GM21381 (cell line): ENCODE results near the gene ITGAX.
"Not testable (repeated sequence)": the region's sequence is repeated elsewhere in the genome, so short reads cannot be mapped to it uniquely, and the experiment has no call there.

Experiments
- ATAC-seq: cut with Tn5 transposase; IDR thresholded peaks from one replicate; pipeline ENCODE4 v1.9.1; 2021; ENCODE audit warnings: mild to moderate bottlenecking, moderate library complexity; ENCODE audit not compliant: unreplicated experiment

ITGAX gene

GRCh38 chr16:31354394-31355291 lies at the start of gene ITGAX:
TSS of gene ITGAX (plus strand) at chr16:31355176. CDS start at chr16:31355255, 79 bp downstream.
- peak; percentile 73 for ATAC-seq

GRCh38 chr16:31305219-31305618 lies 49.8 kb upstream of the ITGAX start:
- ATAC-seq: no peak

DNA sequence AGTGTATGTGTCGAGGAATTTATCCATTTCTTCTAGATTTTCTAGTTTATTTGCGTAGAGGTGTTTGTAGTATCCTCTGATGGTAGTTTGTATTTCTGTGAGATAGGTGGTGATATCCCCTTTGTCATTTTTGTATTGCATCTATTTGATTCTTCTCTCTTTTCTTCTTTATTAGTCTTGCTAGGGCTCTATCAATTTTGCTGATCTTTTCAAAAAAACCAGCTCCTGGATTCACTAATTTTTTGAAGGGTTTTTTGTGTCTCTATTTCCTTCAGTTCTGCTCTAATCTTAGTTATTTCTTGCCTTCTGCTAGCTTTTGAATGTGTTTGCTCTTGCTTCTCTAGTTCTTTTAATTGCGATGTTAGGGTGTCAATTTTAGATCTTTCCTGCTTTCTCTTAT lies 46.6 kb upstream of the ITGAX start:
- not testable (repeated sequence) for ATAC-seq

DNA sequence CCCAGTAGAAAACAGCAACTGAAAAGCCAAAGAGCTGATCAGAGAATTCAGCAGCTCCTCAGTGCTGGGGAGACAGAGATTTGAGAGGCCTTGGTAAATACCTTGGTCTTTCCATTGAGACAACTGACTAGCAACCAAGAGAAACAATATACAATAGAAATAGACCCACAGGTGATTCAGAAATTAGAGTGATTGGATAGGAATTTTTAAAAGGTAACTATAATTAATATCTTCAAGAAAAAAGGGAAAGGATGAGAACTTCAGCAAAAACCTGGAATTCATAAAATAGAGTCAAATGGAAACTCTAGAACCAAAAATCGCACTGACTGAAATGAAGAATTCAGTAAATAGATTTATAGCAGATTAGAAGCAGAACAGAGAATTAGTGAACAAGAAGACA lies 32.5 kb upstream of the ITGAX start:
- ATAC-seq: no peak

- ATAC-seq: no peak
Observed at GRCh38 chr16:31323959-31324629, 30.9 kb upstream of the ITGAX start.

GRCh38 chr16:31325171-31325570 lies 29.8 kb upstream of the ITGAX start:
- ATAC-seq: no peak

DNA sequence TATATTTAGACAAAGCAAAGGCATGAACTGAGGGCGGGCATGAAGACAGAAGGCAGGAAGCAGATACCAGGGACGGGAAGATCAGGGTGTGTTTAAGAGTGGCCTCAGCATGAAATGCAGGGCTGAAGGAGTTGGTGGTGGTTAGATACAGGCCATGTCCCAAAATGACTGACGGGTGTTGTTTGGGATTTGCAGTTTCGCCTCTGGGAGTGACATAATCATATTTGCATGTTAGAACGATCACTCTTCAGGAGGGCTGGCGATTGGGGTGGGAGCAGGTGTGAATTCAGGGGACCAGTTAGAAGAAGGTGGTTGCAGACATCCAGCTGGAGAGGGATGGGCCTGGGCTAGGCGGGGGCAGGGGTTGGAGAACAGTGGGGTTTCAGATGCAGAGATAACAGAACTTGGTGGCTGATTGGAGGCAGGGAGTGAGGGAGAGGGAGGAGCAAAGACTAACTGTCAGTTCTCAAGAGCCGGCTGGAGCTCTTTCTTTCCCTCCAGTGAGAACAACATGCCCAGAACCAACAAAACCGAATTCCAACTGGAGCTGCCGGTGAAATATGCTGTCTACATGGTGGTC lies 27.2 kb upstream of the ITGAX start:
- no peak for ATAC-seq

GRCh38 chr16:31328322-31329052 lies 26.5 kb upstream of the ITGAX start:
- ATAC-seq: no peak

DNA sequence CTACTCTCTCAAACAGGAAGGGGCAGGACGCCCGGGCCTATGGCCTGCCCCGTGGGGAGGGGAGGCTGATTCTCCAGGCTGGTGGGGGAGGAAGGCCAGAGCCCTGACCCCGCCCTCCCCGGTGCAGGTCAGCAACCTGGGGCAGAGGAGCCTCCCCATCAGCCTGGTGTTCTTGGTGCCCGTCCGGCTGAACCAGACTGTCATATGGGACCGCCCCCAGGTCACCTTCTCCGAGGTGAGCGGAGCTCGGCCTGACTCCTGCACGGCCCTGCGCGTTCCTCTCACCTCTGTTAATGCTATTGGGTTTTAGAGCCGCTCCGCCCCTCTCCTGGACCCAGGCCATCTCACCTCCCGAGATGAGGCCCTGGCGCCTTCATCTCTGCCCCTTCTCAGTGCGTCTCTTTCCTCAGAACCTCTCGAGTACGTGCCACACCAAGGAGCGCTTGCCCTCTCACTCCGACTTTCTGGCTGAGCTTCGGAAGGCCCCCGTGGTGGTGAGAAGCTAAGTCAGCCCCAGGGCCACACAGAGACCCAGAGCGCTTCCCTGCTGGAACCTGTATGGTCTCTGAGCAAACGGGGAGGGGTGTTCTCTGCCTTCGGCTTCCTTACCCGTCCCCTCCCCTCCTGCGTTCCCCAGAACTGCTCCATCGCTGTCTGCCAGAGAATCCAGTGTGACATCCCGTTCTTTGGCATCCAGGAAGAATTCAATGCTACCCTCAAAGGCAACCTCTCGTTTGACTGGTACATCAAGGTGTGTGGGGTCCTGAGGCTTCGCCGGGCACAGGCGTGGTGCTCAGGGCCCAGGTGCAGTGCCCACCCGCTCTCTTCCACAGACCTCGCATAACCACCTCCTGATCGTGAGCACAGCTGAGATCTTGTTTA lies 25.1 kb upstream of the ITGAX start:
- no peak for ATAC-seq

DNA sequence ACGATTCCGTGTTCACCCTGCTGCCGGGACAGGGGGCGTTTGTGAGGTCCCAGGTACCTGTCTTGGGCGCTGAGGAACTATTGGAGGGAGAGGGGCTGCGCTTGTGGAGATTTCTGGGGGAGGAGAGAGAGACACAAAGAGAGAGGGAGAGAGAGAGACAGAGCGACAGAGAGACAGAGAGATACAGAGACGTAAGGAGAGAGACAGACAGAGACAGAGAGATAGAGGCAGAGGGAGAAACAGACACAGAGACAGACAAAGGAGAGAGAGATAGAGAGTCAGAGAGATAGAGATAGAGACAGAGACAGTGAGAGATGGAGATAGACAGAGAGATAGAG lies 24.5 kb upstream of the ITGAX start:
- ATAC-seq: no peak

DNA sequence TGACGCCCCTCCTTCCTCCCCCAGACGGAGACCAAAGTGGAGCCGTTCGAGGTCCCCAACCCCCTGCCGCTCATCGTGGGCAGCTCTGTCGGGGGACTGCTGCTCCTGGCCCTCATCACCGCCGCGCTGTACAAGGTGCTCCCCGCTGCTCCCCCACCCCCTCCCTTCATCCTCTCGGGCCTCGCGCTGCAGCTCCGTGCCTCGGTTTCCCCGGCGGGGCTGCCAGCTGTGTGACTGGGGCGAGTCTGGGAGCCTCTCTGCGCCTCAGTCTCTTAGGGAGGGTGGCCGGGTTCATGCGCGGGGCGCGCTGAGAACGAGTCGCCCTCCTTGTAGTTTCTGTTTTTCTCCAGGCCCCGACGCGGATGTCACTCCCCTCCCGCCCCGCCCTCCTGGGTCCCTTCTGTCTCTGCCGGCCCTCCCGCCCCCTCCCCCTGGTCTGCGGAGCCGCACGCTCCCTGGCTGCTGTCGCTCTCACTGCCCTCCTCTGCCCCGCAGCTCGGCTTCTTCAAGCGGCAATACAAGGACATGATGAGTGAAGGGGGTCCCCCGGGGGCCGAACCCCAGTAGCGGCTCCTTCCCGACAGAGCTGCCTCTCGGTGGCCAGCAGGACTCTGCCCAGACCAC lies 23.7 kb upstream of the ITGAX start:
- no peak for ATAC-seq

- ATAC-seq: no peak
Observed at GRCh38 chr16:31331807-31332301, 23.1 kb upstream of the ITGAX start.

DNA sequence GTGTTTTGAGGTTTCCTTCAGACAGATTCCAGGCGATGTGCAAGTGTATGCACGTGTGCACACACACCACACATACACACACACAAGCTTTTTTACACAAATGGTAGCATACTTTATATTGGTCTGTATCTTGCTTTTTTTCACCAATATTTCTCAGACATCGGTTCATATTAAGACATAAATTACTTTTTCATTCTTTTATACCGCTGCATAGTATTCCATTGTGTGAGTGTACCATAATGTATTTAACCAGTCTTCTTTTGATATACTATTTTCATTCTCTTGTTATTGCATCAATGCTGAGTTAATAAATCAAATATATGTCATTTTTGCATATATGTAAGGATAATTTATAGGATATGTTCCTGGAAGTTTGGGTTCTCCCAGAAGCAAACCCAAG lies 22.4 kb upstream of the ITGAX start:
- no peak for ATAC-seq

DNA sequence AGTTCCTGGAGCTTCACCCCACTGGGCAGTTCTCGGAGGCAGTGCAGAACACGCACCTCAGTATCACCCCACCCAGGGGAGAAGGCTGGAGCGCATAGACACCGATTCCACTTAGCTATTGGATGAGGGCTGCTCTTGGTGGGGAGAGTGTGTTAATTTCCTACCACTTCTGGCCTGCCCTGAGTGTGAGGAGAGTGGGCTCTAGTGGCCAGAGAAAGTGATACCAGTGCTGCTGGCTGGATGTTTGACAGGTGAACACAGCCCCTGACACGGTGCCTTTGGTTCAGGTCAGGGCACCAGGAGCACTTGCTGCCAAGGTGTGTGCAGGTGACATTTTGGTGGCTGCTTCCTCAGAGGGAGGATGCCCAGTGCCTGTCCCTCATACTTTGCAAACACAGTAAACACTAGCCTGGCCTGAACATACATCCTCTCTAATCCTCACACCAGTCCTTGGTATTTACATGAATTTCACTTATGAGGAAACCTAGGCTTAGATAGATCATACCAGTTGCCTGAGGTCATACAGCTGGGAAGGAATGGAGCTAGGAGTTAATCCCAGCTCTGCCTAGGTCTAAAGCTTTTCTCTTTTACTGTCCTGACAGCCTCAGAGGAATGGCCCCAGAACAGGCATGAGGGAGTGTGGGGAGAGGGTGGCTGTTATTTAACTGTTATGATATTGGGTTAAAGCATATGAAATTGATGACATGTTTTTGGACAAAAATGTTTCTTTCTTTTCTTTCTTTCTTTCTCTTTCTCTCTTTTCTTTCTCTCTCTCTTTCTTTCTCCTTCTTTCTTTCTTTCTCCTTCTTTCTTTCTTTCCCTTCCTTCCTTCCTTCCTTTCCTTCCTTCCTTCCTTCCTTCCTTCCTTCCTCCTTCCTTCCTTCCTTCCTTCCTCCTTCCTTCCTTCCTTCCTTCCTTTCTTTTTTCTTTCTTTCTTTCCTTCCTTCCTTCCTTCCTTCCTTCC lies 21.0 kb upstream of the ITGAX start:
- peak; percentile 54 for ATAC-seq

- no peak for ATAC-seq
Observed at GRCh38 chr16:31334934-31335333, 20.0 kb upstream of the ITGAX start.

- ATAC-seq: no peak
Observed at GRCh38 chr16:31335431-31335830, 19.5 kb upstream of the ITGAX start.

DNA sequence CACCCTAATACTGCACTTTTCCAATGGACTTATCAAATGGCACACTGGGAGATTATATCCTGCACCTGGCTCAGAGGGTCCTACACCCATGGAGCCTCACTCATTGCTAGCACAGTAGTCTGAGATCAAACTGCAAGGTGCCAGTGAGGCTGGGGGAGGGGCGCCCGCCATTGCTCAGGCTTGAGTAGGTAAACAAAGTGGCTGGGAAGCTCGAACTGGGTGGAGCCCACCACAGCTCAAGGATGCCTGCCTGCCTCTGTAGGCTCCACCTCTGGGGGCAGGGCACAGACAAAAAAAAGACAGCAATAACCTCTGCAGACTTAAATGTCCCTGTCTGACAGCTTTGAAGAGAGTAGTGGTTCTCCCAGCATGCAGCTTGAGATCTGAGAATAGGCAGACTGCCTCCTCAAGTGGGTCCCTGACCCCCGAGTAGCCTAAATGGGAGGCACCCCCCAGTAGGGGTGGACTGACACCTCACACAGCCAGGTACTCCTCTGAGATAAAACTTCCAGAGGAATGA lies 16.8 kb upstream of the ITGAX start:
- not testable (repeated sequence) for ATAC-seq

DNA sequence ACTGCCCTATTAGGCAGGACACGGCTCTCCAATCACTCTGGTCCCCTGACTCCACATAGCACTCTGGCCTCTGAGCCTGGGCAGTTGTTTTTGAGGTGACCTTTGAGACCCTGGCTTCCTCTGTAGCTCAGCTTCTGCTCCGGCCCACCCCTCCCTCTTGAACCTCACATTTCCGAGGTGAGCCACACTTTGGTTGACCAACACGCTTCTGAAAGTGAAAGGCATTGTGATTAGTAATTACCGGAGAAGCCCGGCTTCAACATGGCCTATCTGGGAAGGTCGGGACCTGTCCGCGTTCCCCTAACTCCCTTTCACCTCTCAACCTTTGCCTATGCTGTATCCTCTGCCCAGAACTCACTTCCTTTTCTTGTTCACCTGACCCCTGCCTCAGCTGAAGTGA lies 10.3 kb upstream of the ITGAX start:
- ATAC-seq: peak; percentile 92
